ENCODE measurements around the gene ATOX1.

Gene ATOX1

GRCh38 chr5:151694035-151694485 is 64.4 kb downstream of the ATOX1 start:
- DNase-seq (ENCODE audit: low read depth), result no peak
- H3K9ac ChIP-seq (ENCODE audit: low read length), result peak overlapping the region; percentile 4
- H3K4me1 ChIP-seq (ENCODE audit: control insufficient read depth, insufficient read depth, low read length), result peaks cover 51% of the 10 kb centered on the region
- no peaks in the 10 kb centered on the region for H3K27me3 ChIP-seq (replicated peaks; ENCODE audit: control insufficient read depth, insufficient read depth, low read length)
- no peak overlapping the region for H3K4me3 ChIP-seq (ENCODE audit: low read length)
- H3K9me3 ChIP-seq (ENCODE audit: control insufficient read depth, low read length), result no peaks in the 10 kb centered on the region
- H3K36me3 ChIP-seq (ENCODE audit: control insufficient read depth, insufficient read depth, low read length, severe bottlenecking), result no peaks in the 10 kb centered on the region

Measured in adipocyte (in vitro differentiated cells).